Duodenal mucosa (tissue), 2 donors: ENCODE measurements around the gene CKS2.
A peak's percentile ranks its signal among the peaks of the same experiment; 100 is the strongest.
"Not testable (repeated sequence)": the region's sequence is repeated elsewhere in the genome, so short reads cannot be mapped to it uniquely, and the experiment has no call there.

ENCODE experiments used
- H3K27ac ChIP-seq: one replicate; pipeline ENCODE4 v1.7.0; 2013; ENCODE audit warnings: low read depth, low read length
- H3K27me3 ChIP-seq, 2 donors: one replicate each; pipeline ENCODE4 v1.7.0; 2013; ENCODE audit warnings: low read length in 2 of 2, control low read depth in 1 of 2; ENCODE audit not compliant: insufficient read depth in 2 of 2, control insufficient read depth in 1 of 2
- H3K36me3 ChIP-seq, 2 donors: one replicate each; pipeline ENCODE4 v1.7.0; 2013; ENCODE audit warnings: low read length in 2 of 2, control low read depth in 1 of 2; ENCODE audit not compliant: insufficient read depth in 2 of 2, control insufficient read depth in 1 of 2
- H3K4me1 ChIP-seq, 2 donors: one replicate each; pipeline ENCODE4 v1.7.0; 2013; ENCODE audit warnings: low read length in 2 of 2, control low read depth in 1 of 2; ENCODE audit not compliant: insufficient read depth in 2 of 2, control insufficient read depth in 1 of 2
- H3K4me3 ChIP-seq, 2 donors: one replicate each; pipeline ENCODE4 v1.7.0; 2013; ENCODE audit warnings: low read length in 2 of 2, low read depth in 1 of 2
- H3K9ac ChIP-seq, 2 donors: one replicate each; pipeline ENCODE4 v1.7.0; 2013; ENCODE audit warnings: low read length in 2 of 2, low read depth in 1 of 2
- H3K9me3 ChIP-seq, 2 donors: one replicate each; pipeline ENCODE4 v1.7.0; 2013; ENCODE audit warnings: low read length in 2 of 2, control low read depth in 1 of 2; ENCODE audit not compliant: control insufficient read depth in 1 of 2

Gene CKS2

DNA sequence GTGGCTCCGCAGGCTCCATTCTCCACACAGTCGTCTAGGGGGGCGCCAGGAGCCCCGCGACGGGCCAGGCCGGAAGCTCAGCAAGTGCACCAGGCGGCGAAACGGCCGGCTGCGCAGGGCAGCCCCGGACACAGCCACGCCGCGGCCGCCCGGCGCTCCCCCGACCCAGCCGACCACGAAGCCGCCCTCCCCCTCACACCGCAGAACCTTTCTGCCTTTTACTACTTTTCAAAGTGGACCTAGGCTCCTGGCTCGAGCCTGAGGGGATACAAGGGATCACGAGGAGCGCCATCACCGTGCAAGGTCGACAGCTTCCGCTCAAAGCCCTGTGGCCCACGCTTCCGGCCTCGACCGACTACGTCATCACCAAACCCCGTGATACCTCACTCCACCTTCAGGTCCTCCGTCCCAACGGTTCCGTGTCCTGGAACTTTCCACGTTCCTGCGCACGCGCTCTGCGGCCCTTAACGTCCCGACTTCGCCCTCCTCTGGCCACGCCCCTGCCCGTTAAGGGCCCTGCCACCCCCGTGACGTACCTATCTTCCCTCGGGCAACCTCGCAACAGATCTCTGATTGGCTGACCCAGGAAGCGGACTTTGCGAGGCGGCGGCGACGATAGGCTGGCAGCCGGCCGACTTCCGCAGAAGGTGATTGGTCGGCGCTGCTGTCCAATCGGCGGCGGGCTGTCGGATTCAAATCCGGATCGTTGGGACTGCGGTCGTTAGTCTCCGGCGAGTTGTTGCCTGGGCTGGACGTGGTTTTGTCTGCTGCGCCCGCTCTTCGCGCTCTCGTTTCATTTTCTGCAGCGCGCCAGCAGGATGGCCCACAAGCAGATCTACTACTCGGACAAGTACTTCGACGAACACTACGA is at the start of gene CKS2:
CKS2 (plus strand) TSS at position 721 of the 871 bp plus-strand sequence; CDS start at position 819, 98 bp downstream.
- Histone ChIP-seq H3K27ac (peak within 1 kb of the TSS; percentile 99), H3K4me3 (peak within 1 kb of the TSS; percentile 82 to 85), H3K9me3 (no peaks in the 10 kb centered on the region), H3K4me1 (peaks cover 8 to 34% of the 10 kb centered on the region in 2 donors), H3K27me3 (no peaks in the 10 kb centered on the region), H3K36me3 (no peaks in the 10 kb centered on the region), H3K9ac (peak within 1 kb of the TSS; percentile 96 to 98)

GRCh38 chr9:89273528-89274279 is 37.3 kb upstream of the CKS2 start:
- H3K9me3 ChIP-seq: peaks cover 18 to 26% of the 10 kb centered on the region in 2 donors
- H3K4me1 ChIP-seq: peaks cover 4% of the 10 kb centered on the region in 2 donors
- H3K27me3 ChIP-seq: no peaks in the 10 kb centered on the region
- no peak overlapping the region for H3K9ac ChIP-seq
- no peak overlapping the region for H3K27ac ChIP-seq
- no peak overlapping the region for H3K4me3 ChIP-seq
- H3K36me3 ChIP-seq: no peaks in the 10 kb centered on the region

GRCh38 chr9:89274838-89275237 is 36.2 kb upstream of the CKS2 start:
- Histone ChIP-seq H3K4me3 (no peak overlapping the region), H3K27ac (no peak overlapping the region), H3K9me3 (peaks cover 18 to 26% of the 10 kb centered on the region in 2 donors), H3K36me3 (no peaks in the 10 kb centered on the region), H3K9ac (no peak overlapping the region), H3K4me1 (peaks cover 4% of the 10 kb centered on the region in 2 donors), H3K27me3 (no peaks in the 10 kb centered on the region)

GRCh38 chr9:89276040-89276439 is 35.0 kb upstream of the CKS2 start:
- not testable (repeated sequence) for H3K27me3 ChIP-seq, H3K4me3 ChIP-seq, H3K36me3 ChIP-seq, H3K9ac ChIP-seq, H3K27ac ChIP-seq, H3K4me1 ChIP-seq
- H3K9me3 ChIP-seq: peaks cover 18 to 26% of the 10 kb centered on the region in 2 donors

DNA sequence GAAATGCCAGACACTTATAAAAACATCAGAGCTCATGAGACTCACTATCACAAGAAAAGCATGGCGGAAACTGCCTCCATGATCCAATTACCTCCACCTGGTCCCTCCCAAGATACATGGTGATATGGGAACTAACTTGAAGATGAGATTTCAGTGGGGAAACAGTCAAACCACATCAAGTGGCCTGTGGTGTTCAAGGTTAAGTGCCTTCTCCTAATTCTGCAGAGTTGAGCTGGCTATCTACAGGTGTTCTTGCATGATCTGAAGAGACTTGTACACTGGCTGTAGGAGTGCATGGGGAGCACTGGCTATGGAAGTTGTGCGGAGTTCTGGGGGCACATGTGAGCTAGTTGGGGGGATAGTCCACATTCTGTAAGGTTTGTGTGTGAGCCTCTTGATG is 34.0 kb upstream of the CKS2 start:
- H3K9ac ChIP-seq: no peak overlapping the region
- H3K36me3 ChIP-seq: no peaks in the 10 kb centered on the region
- no peak overlapping the region for H3K4me3 ChIP-seq
- H3K4me1 ChIP-seq: peaks cover 4% of the 10 kb centered on the region in 2 donors
- peaks cover 18 to 26% of the 10 kb centered on the region in 2 donors for H3K9me3 ChIP-seq
- H3K27ac ChIP-seq: no peak overlapping the region
- H3K27me3 ChIP-seq: no peaks in the 10 kb centered on the region

GRCh38 chr9:89277454-89277853 is 33.5 kb upstream of the CKS2 start:
- H3K27ac ChIP-seq: no peak overlapping the region
- H3K36me3 ChIP-seq: no peaks in the 10 kb centered on the region
- peaks cover 15 to 25% of the 10 kb centered on the region in 2 donors for H3K9me3 ChIP-seq
- no peak overlapping the region for H3K9ac ChIP-seq
- H3K27me3 ChIP-seq: no peaks in the 10 kb centered on the region
- peaks cover 4% of the 10 kb centered on the region in 2 donors for H3K4me1 ChIP-seq
- no peak overlapping the region for H3K4me3 ChIP-seq

- H3K36me3 ChIP-seq: no peaks in the 10 kb centered on the region
- H3K27me3 ChIP-seq: no peaks in the 10 kb centered on the region
- no peak overlapping the region for H3K27ac ChIP-seq
- H3K9ac ChIP-seq: no peak overlapping the region
- peaks cover 4% of the 10 kb centered on the region in 2 donors for H3K4me1 ChIP-seq
- H3K9me3 ChIP-seq: peaks cover 13 to 17% of the 10 kb centered on the region in 2 donors
- no peak overlapping the region for H3K4me3 ChIP-seq
Measured at GRCh38 chr9:89278551-89278950, 32.4 kb upstream of the CKS2 start.

DNA sequence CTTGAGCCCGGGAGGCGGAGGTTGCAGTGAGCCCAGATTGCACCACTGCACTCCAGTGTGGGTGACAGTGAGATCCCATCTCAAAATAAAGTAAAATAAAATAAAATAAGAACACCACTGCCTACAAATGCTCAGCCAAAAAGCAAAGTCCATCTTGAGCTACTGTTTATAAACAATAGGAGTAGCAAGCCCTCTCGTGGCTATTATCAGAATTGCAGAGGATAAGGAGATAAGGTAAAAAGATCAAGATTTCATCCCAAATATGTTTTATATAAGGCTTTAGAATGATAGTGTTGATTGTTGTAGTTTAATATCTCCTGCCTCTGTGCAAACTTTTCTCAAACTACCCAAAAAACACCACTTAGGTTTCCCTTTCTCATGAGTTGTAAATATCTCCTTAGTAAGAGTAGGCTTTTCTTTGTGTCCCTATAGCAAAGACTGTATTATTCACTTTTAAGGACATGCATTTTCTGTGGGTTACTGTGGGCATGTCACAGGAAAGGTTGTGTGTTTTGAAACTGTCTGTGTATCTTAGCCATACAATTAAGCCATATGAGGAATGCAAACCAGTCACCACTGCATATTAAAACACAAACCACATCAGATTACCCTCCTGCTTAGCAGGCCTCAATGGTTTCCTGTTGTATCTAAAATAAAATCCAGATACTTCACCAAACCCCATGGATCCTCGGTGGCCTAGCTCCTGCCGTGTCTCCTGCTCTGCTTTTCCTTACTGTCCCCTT is 31.8 kb upstream of the CKS2 start:
- no peaks in the 10 kb centered on the region for H3K36me3 ChIP-seq
- H3K9me3 ChIP-seq: peaks cover 9 to 11% of the 10 kb centered on the region in 2 donors
- H3K27me3 ChIP-seq: no peaks in the 10 kb centered on the region
- H3K27ac ChIP-seq: no peak overlapping the region
- H3K4me3 ChIP-seq: no peak overlapping the region
- no peak overlapping the region for H3K9ac ChIP-seq
- peaks cover 4% of the 10 kb centered on the region in 2 donors for H3K4me1 ChIP-seq

- peaks cover 4% of the 10 kb centered on the region in 2 donors for H3K4me1 ChIP-seq
Measured at GRCh38 chr9:89281106-89281505, 29.9 kb upstream of the CKS2 start.

More at GRCh38 chr9:89281106-89281505, 29.9 kb upstream of the CKS2 start:
- no peaks in the 10 kb centered on the region for H3K9me3 ChIP-seq
- H3K27ac ChIP-seq: no peak overlapping the region
- H3K4me3 ChIP-seq: no peak overlapping the region
- no peaks in the 10 kb centered on the region for H3K27me3 ChIP-seq
- H3K9ac ChIP-seq: no peak overlapping the region
- no peaks in the 10 kb centered on the region for H3K36me3 ChIP-seq
